Upper lobe of left lung (tissue), 4 donors: Measurements from ENCODE around the gene WNT2B.

Experiments
- POLR2A ChIP-seq, 4 donors: fragments of 450-650 bp; IDR thresholded peaks; one replicate each; pipeline ENCODE4 v1.5.1; 2016 to 2017; ENCODE audit warnings: antibody characterized with exemption in 4 of 4, mild to moderate bottlenecking in 2 of 4
- POLR2AphosphoS5 ChIP-seq, 2 donors: sonication (generic); formaldehyde crosslinking; IDR thresholded peaks; one replicate each; pipeline ENCODE4 v1.5.1; 2017; ENCODE audit warnings: antibody characterized with exemption in 2 of 2
- TF ChIP-seq, protein P1 (sequence below), 6 experiments: fragments of 450-650 bp in 4 of 6; fragments of 200-600 bp in 2 of 6; sonication (generic) in 2 of 6; IDR thresholded peaks; one replicate each; pipeline ENCODE4 v1.5.1; 2016 to 2019; ENCODE audit warnings: antibody characterized with exemption in 6 of 6

DNA sequence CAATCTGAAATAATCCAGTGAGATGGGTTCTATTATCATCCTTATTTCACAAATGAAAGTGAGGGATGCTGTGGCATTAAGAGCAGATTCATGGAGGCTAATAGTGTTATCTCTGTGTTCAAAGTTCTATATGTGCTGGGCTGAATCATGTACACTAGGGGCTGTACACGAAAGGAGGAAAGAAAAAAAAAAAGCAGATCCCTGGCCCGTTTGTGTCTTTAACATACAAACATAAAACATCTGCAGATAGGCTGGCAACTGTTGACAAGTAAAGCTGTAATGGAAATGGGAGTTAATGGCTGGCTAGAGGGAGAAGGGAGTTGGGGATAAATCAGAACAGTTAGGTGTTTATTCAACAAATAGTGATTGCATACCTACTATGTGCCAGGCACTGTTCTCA is 3.1 kb downstream of the WNT2B start:
- TF ChIP-seq, protein P1, sequence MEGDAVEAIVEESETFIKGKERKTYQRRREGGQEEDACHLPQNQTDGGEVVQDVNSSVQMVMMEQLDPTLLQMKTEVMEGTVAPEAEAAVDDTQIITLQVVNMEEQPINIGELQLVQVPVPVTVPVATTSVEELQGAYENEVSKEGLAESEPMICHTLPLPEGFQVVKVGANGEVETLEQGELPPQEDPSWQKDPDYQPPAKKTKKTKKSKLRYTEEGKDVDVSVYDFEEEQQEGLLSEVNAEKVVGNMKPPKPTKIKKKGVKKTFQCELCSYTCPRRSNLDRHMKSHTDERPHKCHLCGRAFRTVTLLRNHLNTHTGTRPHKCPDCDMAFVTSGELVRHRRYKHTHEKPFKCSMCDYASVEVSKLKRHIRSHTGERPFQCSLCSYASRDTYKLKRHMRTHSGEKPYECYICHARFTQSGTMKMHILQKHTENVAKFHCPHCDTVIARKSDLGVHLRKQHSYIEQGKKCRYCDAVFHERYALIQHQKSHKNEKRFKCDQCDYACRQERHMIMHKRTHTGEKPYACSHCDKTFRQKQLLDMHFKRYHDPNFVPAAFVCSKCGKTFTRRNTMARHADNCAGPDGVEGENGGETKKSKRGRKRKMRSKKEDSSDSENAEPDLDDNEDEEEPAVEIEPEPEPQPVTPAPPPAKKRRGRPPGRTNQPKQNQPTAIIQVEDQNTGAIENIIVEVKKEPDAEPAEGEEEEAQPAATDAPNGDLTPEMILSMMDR (IDR thresholded peaks at IDR 0.05) = no peak
- no peak for TF ChIP-seq POLR2A (IDR thresholded peaks at IDR 0.05)
- TF ChIP-seq POLR2AphosphoS5 (IDR thresholded peaks at IDR 0.05) = no peak
